OCI-M2 (cell line): Measurements from ENCODE around the gene SPANXA1.
"Not testable (repeated sequence)": the region's sequence is repeated elsewhere in the genome, so short reads cannot be mapped to it uniquely, and the experiment has no call there.

ENCODE experiments used
- DNase-seq: peaks from one replicate; lab custom pipeline; 2025; ENCODE audit not compliant: unreplicated experiment; lab: John Stamatoyannopoulos, UW

SPANXA1 gene

GRCh38 chrX:141584638-141585037 lies at the start of gene SPANXA1:
Gene SPANXA1 (minus strand): TSS chrX:141584738. CDS start chrX:141584678, 60 bp downstream.
- DNase-seq, result not testable (repeated sequence)

- DNase-seq, result no peak
Observed at GRCh38 chrX:141632124-141632523, 47.6 kb upstream of the SPANXA1 start.

GRCh38 chrX:141619336-141619735 lies 34.8 kb upstream of the SPANXA1 start:
- no peak for DNase-seq

GRCh38 chrX:141609111-141609510 lies 24.6 kb upstream of the SPANXA1 start:
- DNase-seq, result no peak

- not testable (repeated sequence) for DNase-seq
Observed at GRCh38 chrX:141589408-141589807, 4.9 kb upstream of the SPANXA1 start, which contains the start of gene SPANXA2. Gene SPANXA2 (plus strand): TSS chrX:141589708. CDS start chrX:141589768, 60 bp downstream.

- DNase-seq, result not testable (repeated sequence)
Observed at GRCh38 chrX:141542551-141542950, 42.0 kb downstream of the SPANXA1 start.
